GM21381 (cell line): ENCODE measurements around the gene CABLES2.

Experiments
- ATAC-seq: cut with Tn5 transposase; IDR thresholded peaks from one replicate; pipeline ENCODE4 v1.9.1; 2021; ENCODE audit warnings: mild to moderate bottlenecking, moderate library complexity; ENCODE audit not compliant: unreplicated experiment

The CABLES2 gene

GRCh38 chr20:62362590-62362940 is 44.5 kb downstream of the CABLES2 start:
- no peak for ATAC-seq

- no peak for ATAC-seq
Measured at GRCh38 chr20:62361799-62362589, 45.1 kb downstream of the CABLES2 start.

GRCh38 chr20:62360854-62361798 is 46.0 kb downstream of the CABLES2 start:
- no peak for ATAC-seq

- no peak for ATAC-seq
Measured at GRCh38 chr20:62359491-62360121, 47.5 kb downstream of the CABLES2 start.

GRCh38 chr20:62359043-62359490 is 48.0 kb downstream of the CABLES2 start:
- no peak for ATAC-seq

GRCh38 chr20:62358171-62359042 is 48.7 kb downstream of the CABLES2 start:
- no peak for ATAC-seq

GRCh38 chr20:62357681-62358080 is 49.4 kb downstream of the CABLES2 start:
- ATAC-seq, result no peak

- no peak for ATAC-seq
Measured at GRCh38 chr20:62357187-62357667, 49.9 kb downstream of the CABLES2 start.

GRCh38 chr20:62356589-62357186 is 50.4 kb downstream of the CABLES2 start:
- no peak for ATAC-seq

- no peak for ATAC-seq
Measured at GRCh38 chr20:62355878-62356588, 51.1 kb downstream of the CABLES2 start.

GRCh38 chr20:62355516-62355877 is 51.6 kb downstream of the CABLES2 start:
- no peak for ATAC-seq

- ATAC-seq, result no peak
Measured at GRCh38 chr20:62354811-62355341, 52.2 kb downstream of the CABLES2 start.

- ATAC-seq, result no peak
Measured at GRCh38 chr20:62354031-62354808, 52.9 kb downstream of the CABLES2 start.

GRCh38 chr20:62353289-62354030 is 53.6 kb downstream of the CABLES2 start:
- ATAC-seq, result no peak

GRCh38 chr20:62352402-62353288 is 54.4 kb downstream of the CABLES2 start:
- ATAC-seq, result no peak
